Panc1 (cell line): ENCODE results near the gene CD48. TPM values are rescaled to one million over a fixed set of nuclear protein-coding genes. Genes with fewer than 3 reads are reported as not detected.

ENCODE experiments used
- ATAC-seq: fragments of 200-7000 bp; cut with Tn5 transposase; 2 replicates; pipeline ENCODE4 v1.9.1; 2020; ENCODE audit warnings: mild to moderate bottlenecking, moderate library complexity
- BruUV-seq: library from RNA; stranded (reverse); fragments of 400-500 nt; replicated peaks from 2 replicates; lab custom pipeline; 2021; lab: Mats Ljungman, UMichigan
- CTCF ChIA-PET: fragments of 300-600 bp; sonication (Branson Sonifier 250); formaldehyde crosslinking; loops from one replicate; lab custom pipeline; 2022; ENCODE audit warnings: antibody characterized with exemption; lab: Charles Lee
- POLR2A ChIA-PET: fragments of 300-600 bp; sonication (Branson Sonifier 250); formaldehyde crosslinking; loops from one replicate; lab custom pipeline; 2022; ENCODE audit warnings: antibody characterized with exemption; lab: Charles Lee
- DNase-seq: peaks from one replicate; pipeline ENCODE4 v3.0.0-alpha.2; 2010; ENCODE audit warnings: low read depth, low spot score
- H3K27ac ChIP-seq: 2 replicates; pipeline ENCODE4 v1.5.1; 2011; ENCODE audit warnings: mild to moderate bottlenecking, low read length, inconsistent platforms
- H3K27me3 ChIP-seq: fragments of 200-500 bp; sonication (Bioruptor generic); 2 replicates; pipeline ENCODE4 v1.6.0; 2014; ENCODE audit warnings: low read length, inconsistent platforms; ENCODE audit not compliant: control insufficient read depth, insufficient read depth
- H3K36me3 ChIP-seq: fragments of 200-500 bp; sonication (Bioruptor generic); 2 replicates; pipeline ENCODE4 v1.5.1; 2014; ENCODE audit warnings: inconsistent platforms, mild to moderate bottlenecking, low read length, moderate library complexity; ENCODE audit not compliant: control insufficient read depth, insufficient read depth
- H3K4me1 ChIP-seq: 2 replicates; pipeline ENCODE4 v1.5.1; 2011; ENCODE audit warnings: inconsistent platforms, mild to moderate bottlenecking, low read length, moderate library complexity; ENCODE audit not compliant: control insufficient read depth, insufficient read depth
- H3K4me3 ChIP-seq, 2 experiments: 2 replicates each; pipeline ENCODE4 v1.5.1; 2011 to 2012; ENCODE audit warnings: low read depth in 2 of 2, low read length in 2 of 2, mild to moderate bottlenecking in 2 of 2, inconsistent platforms in 1 of 2, moderate library complexity in 1 of 2
- H3K9me3 ChIP-seq: fragments of 200-500 bp; sonication (Bioruptor generic); 2 replicates; pipeline ENCODE4 v1.5.1; 2014; ENCODE audit warnings: low read depth, mild to moderate bottlenecking, inconsistent platforms, low read length, moderate library complexity; ENCODE audit not compliant: control insufficient read depth, insufficient read depth
- CTCF ChIP-seq: fragments of 450-650 bp; IDR thresholded peaks from 2 replicates; pipeline ENCODE4 v1.5.1; 2017; ENCODE audit warnings: mild to moderate bottlenecking
- POLR2AphosphoS5 ChIP-seq: IDR thresholded peaks from 2 replicates; pipeline ENCODE4 v1.6.1; 2012; ENCODE audit warnings: mild to moderate bottlenecking, low read depth, low read length, moderate library complexity
- SIN3A ChIP-seq: IDR thresholded peaks from 2 replicates; pipeline ENCODE4 v1.6.1; 2012; ENCODE audit warnings: low read depth, mild to moderate bottlenecking, low read length, moderate library complexity, borderline replicate concordance; ENCODE audit not compliant: insufficient read depth
- TCF7L2 ChIP-seq: IDR thresholded peaks from 2 replicates; pipeline ENCODE4 v1.6.1; 2011; ENCODE audit warnings: mild to moderate bottlenecking, low read depth, low read length, inconsistent platforms
- in situ Hi-C: cut with HindIII; loops from 2 replicates; pipeline ENCODE4 v1.10.0; 2016; ENCODE audit warnings: low sequenced_read_pairs, low pct_unique_long_range_greater_than_20kb
- intact Hi-C: fragments of 100-400 bp; cut with micrococcal nuclease; formaldehyde crosslinking; loops from one replicate; pipeline ENCODE4 v1.10.0; 2022; ENCODE audit not compliant: unreplicated experiment
- total RNA-seq: library from RNA; stranded (reverse); gene quantifications from one replicate; pipeline ENCODE4 v1.2.1, GENCODE V29; 2021; ENCODE audit not compliant: unreplicated experiment
- TF ChIP-seq, protein P1 (sequence below), 2 experiments: IDR thresholded peaks; 2 replicates each; pipeline ENCODE4 v1.6.1; 2011 to 2012; ENCODE audit warnings: low read depth in 2 of 2, control low read depth in 1 of 2, low read length in 1 of 2, mild to moderate bottlenecking in 1 of 2, moderate library complexity in 1 of 2; ENCODE audit not compliant: insufficient read depth in 1 of 2

CD48 gene
- total RNA-seq, 1 experiment from 2014 or later = 0.67 TPM

DNA sequence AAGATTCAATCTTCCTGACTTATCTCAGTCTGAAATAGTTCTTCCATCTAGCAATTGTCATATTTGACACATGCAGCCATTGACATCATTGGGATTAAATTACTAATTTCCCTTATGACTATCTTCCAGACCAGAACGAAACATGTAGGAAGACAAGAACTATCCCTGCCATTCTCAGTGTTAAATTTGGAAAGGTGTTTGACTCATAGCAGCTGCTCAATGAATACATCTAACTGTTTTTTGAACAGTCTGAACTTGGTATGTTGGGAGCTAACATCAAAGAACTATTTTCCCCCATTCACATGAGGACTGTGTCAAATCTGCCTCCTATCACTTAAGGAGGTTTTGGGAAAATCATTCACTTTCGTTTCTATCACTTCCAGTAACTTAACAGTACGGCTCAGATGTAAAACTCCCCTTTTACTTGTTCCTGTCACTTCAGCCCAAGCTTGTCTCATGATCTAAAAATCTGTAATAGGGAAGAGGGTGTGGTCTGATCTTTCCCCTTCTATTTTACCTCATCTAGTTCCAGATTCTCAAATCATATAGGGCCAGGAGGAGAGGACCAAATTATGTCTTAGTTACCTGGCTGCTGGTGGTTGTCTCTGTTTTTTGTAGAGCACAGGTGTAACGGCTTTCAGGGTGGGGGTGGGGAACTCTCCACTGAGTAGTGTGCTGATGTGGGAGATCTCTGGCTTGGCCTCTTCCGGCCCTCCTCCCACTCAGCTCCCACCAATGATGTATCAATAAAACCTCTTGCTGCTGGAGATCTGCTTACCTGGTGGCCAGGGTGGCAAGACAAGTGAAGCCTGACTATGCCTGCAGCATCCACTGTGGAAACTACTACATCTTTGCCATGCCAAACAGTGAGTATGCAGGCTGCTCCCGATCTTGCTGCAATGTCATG is 38.6 kb downstream of the CD48 start:
- no peaks in the 10 kb centered on the region for H3K36me3 ChIP-seq
- in situ Hi-C loops = no loop called here
- no peak overlapping the region for H3K27ac ChIP-seq
- intact Hi-C loops = no loop called here
- TF ChIP-seq, protein P1, sequence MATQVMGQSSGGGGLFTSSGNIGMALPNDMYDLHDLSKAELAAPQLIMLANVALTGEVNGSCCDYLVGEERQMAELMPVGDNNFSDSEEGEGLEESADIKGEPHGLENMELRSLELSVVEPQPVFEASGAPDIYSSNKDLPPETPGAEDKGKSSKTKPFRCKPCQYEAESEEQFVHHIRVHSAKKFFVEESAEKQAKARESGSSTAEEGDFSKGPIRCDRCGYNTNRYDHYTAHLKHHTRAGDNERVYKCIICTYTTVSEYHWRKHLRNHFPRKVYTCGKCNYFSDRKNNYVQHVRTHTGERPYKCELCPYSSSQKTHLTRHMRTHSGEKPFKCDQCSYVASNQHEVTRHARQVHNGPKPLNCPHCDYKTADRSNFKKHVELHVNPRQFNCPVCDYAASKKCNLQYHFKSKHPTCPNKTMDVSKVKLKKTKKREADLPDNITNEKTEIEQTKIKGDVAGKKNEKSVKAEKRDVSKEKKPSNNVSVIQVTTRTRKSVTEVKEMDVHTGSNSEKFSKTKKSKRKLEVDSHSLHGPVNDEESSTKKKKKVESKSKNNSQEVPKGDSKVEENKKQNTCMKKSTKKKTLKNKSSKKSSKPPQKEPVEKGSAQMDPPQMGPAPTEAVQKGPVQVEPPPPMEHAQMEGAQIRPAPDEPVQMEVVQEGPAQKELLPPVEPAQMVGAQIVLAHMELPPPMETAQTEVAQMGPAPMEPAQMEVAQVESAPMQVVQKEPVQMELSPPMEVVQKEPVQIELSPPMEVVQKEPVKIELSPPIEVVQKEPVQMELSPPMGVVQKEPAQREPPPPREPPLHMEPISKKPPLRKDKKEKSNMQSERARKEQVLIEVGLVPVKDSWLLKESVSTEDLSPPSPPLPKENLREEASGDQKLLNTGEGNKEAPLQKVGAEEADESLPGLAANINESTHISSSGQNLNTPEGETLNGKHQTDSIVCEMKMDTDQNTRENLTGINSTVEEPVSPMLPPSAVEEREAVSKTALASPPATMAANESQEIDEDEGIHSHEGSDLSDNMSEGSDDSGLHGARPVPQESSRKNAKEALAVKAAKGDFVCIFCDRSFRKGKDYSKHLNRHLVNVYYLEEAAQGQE (IDR thresholded peaks at IDR 0.05; ENCODE audit: insufficient read depth in 1 of 2, low read depth in 2 of 2, low read length in 1 of 2) = no peak
- TF ChIP-seq TCF7L2 (no peak), CTCF (no peak), POLR2AphosphoS5 (no peak), SIN3A (no peak)
- ATAC-seq (no peak), DNase-seq (no peak)
- 0 out of 2 replicates have a peak, but pooled peaks cover 5% of the 10 kb centered on the region for H3K27me3 ChIP-seq
- no peaks in the 10 kb centered on the region for H3K4me1 ChIP-seq
- no peak overlapping the region for H3K4me3 ChIP-seq
- POLR2A ChIA-PET = no interaction called here
- CTCF ChIA-PET = no interaction called here
- no peaks in the 10 kb centered on the region for H3K9me3 ChIP-seq
- BruUV-seq = no TSS peak

DNA sequence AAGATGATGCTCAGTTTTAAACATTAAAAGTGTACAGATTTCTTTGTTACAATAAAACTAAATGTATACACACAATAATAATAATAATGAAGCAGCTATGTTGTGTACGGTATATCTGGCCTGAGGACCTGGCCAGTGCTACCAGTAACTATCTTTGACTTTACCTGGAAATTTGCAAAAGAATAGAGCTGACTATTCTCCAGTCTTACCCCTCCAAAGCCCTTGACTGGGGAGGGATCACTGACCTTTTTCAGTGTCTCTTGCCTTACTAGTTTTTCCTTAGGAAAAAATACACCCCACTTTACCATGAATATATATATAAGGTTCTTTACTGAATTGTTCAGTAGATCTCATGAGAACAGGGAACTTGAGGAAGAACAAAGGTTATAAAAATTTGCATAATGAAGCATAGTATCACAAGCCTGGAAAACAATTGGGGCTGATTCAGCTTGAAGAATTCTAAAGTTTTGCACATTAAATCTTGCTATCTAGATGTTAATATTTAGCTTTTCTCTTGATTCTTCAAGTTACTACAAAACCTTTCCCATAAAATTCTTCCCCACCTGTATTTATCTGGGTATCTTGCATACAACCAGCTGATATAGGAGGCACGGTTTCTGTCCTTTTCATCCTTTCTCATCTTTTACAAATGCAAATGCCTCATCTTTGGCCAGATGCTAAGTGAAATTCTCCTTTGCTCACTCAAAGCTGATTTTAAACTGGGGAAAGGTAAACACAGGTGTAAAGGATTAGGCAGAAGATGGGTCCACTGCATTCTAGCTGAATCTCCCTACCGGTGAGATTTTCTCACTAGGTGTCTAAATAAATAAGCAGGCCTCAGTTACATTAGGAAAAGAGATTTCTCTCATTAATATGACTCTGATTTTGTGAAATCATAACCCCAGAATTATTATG is 39.8 kb downstream of the CD48 start:
- in situ Hi-C loops (no loop called here), intact Hi-C loops (no loop called here)
- H3K36me3 ChIP-seq = no peaks in the 10 kb centered on the region
- DNase-seq = no peak
- H3K9me3 ChIP-seq = no peaks in the 10 kb centered on the region
- no peaks in the 10 kb centered on the region for H3K4me1 ChIP-seq
- no TSS peak for BruUV-seq
- CTCF ChIA-PET = interaction anchor here (0.6 kb wide), 1 partner anchor 322 kb away, joined by 10 read pairs; no protein-coding TSS in a partner anchor
- POLR2A ChIA-PET = no interaction called here
- TF ChIP-seq, protein P1 (IDR thresholded peaks at IDR 0.05; ENCODE audit: insufficient read depth in 1 of 2, low read depth in 2 of 2, low read length in 1 of 2) = no peak
- TF ChIP-seq TCF7L2 (no peak), SIN3A (no peak), POLR2AphosphoS5 (no peak), CTCF (no peak)
- H3K4me3 ChIP-seq = no peak overlapping the region
- 0 out of 2 replicates have a peak, but pooled peaks cover 5% of the 10 kb centered on the region for H3K27me3 ChIP-seq
- no peak for ATAC-seq
- no peak overlapping the region for H3K27ac ChIP-seq
